HCT116 (cell line): ENCODE measurements around the gene THEM4. TPM values are rescaled to one million over a fixed set of nuclear protein-coding genes. Genes with fewer than 3 reads are reported as not detected.

Experiments
- ATAC-seq: fragments of 200-7000 bp; cut with Tn5 transposase; 2 replicates; pipeline ENCODE4 v1.9.1; 2020; ENCODE audit warnings: mild to moderate bottlenecking, moderate library complexity
- BruUV-seq: library from RNA; stranded (reverse); fragments of 400-500 nt; replicated peaks from 2 replicates; lab custom pipeline; 2021; lab: Mats Ljungman, UMichigan
- CTCF ChIA-PET: fragments of 300-600 bp; sonication (Branson Sonifier 250); formaldehyde crosslinking; loops from one replicate; lab custom pipeline; 2021; ENCODE audit warnings: antibody characterized with exemption; lab: Charles Lee
- POLR2A ChIA-PET: fragments of 300-600, 350-600 bp; sonication (Branson Sonifier 250); formaldehyde crosslinking; loops from one replicate; lab custom pipeline; 2021; ENCODE audit warnings: antibody characterized with exemption; lab: Charles Lee
- RAD21 ChIA-PET, 2 experiments: fragments of 300-600 bp; sonication (Branson Sonifier 250); formaldehyde crosslinking; loops; one replicate each; lab custom pipeline; 2023; ENCODE audit warnings: low total read pairs in 2 of 2; ENCODE audit not compliant: uncharacterized antibody in 2 of 2, unreplicated experiment in 2 of 2, low non-redundant PET in 1 of 2; lab: Charles Lee
- DNase-seq: peaks from one replicate; pipeline ENCODE4 v3.0.0-alpha.2; 2010; ENCODE audit warnings: low read depth, low spot score
- H2AFZ ChIP-seq: fragments of 200-600 bp; shearing (Covaris generic), sonication (generic); 2 replicates; pipeline ENCODE4 v1.6.1; 2017; ENCODE audit warnings: low read depth, mixed run types, mixed read lengths, antibody characterized with exemption, low read length; ENCODE audit not compliant: poor library complexity, severe bottlenecking
- H3K27ac ChIP-seq: 2 replicates; pipeline ENCODE4 v1.5.1; 2012; ENCODE audit warnings: low read depth, low read length
- H3K27me3 ChIP-seq: fragments of 200-600 bp; sonication (generic); 2 replicates; pipeline ENCODE4 v1.6.1; 2016; ENCODE audit warnings: mixed run types, low read length, mixed read lengths; ENCODE audit not compliant: insufficient read depth
- H3K36me3 ChIP-seq, 2 experiments: fragments of 200-500 bp in 1 of 2; fragments of 200-600 bp in 1 of 2; sonication (Bioruptor generic) in 1 of 2; sonication (generic) in 1 of 2; 2 replicates each; pipeline versions ENCODE4 v1.5.1 to v1.6.1; 2014 to 2016; ENCODE audit warnings: low read length in 2 of 2, inconsistent platforms in 1 of 2, mixed read lengths in 1 of 2, mixed run types in 1 of 2; ENCODE audit not compliant: insufficient read depth in 2 of 2, control insufficient read depth in 1 of 2
- H3K4me1 ChIP-seq, 2 experiments: fragments of 200-600 bp in 1 of 2; sonication (generic) in 1 of 2; 2 replicates each; pipeline versions ENCODE4 v1.5.1 to v1.6.1; 2012 to 2017; ENCODE audit warnings: low read length in 2 of 2, inconsistent platforms in 1 of 2, mild to moderate bottlenecking in 1 of 2, mixed read lengths in 1 of 2, mixed run types in 1 of 2, moderate library complexity in 1 of 2; ENCODE audit not compliant: insufficient read depth in 2 of 2, control insufficient read depth in 1 of 2
- H3K4me2 ChIP-seq: fragments of 200-600 bp; sonication (generic); 2 replicates; pipeline ENCODE4 v1.6.1; 2017; ENCODE audit warnings: mixed run types, low read length, mixed read lengths
- H3K4me3 ChIP-seq, 2 experiments: fragments of 200-600 bp in 1 of 2; sonication (generic) in 1 of 2; replicated peaks in 1 of 2; 2 replicates each; pipeline ENCODE4 v1.5.1; 2011 to 2016; ENCODE audit warnings: low read length in 2 of 2, control low read depth in 1 of 2, low read depth in 1 of 2, mild to moderate bottlenecking in 1 of 2, mixed read lengths in 1 of 2, mixed run types in 1 of 2
- H3K79me2 ChIP-seq: fragments of 200-600 bp; sonication (generic); 2 replicates; pipeline ENCODE4 v1.6.1; 2017; ENCODE audit warnings: mild to moderate bottlenecking, mixed run types, low read length, moderate library complexity, mixed read lengths; ENCODE audit not compliant: insufficient read depth
- H3K9ac ChIP-seq: fragments of 200-600 bp; sonication (generic); 2 replicates; pipeline ENCODE4 v1.6.1; 2016; ENCODE audit warnings: low read length, mixed read lengths
- H3K9me2 ChIP-seq: fragments of 200-600 bp; sonication (generic), shearing (Covaris generic); 2 replicates; pipeline ENCODE4 v1.6.1; 2017; ENCODE audit warnings: mixed run types, mild to moderate bottlenecking, moderate library complexity; ENCODE audit not compliant: insufficient read depth
- H3K9me3 ChIP-seq, 2 experiments: fragments of 200-500 bp in 1 of 2; fragments of 200-600 bp in 1 of 2; sonication (Bioruptor generic) in 1 of 2; sonication (generic) in 1 of 2; 2 replicates each; pipeline ENCODE4 v1.6.1; 2014 to 2017; ENCODE audit warnings: low read length in 2 of 2, mixed read lengths in 2 of 2, inconsistent platforms in 1 of 2, low read depth in 1 of 2, mild to moderate bottlenecking in 1 of 2, mixed run types in 1 of 2, moderate library complexity in 1 of 2; ENCODE audit not compliant: control insufficient read depth in 1 of 2, insufficient read depth in 1 of 2
- H4K20me1 ChIP-seq: fragments of 200-600 bp; sonication (generic), shearing (Covaris generic); 2 replicates; pipeline ENCODE4 v1.6.1; 2017; ENCODE audit warnings: mixed run types, mild to moderate bottlenecking, moderate library complexity; ENCODE audit not compliant: insufficient read depth
- ELF1 ChIP-seq: IDR thresholded peaks from 2 replicates; pipeline ENCODE4 v1.6.1; 2012; ENCODE audit warnings: low read depth, borderline replicate concordance
- EZH2 ChIP-seq: fragments of 200-600 bp; sonication (generic); IDR thresholded peaks from 2 replicates; pipeline ENCODE4 v1.6.1; 2017; ENCODE audit warnings: antibody characterized with exemption, mixed run types
- MAX ChIP-seq: IDR thresholded peaks from 2 replicates; pipeline ENCODE4 v1.6.1; 2012
- POLR2AphosphoS5 ChIP-seq: IDR thresholded peaks from 2 replicates; pipeline ENCODE4 v1.6.1; 2011; ENCODE audit warnings: mild to moderate bottlenecking, low read depth, low read length, moderate library complexity
- SP1 ChIP-seq: IDR thresholded peaks from 2 replicates; pipeline ENCODE4 v1.6.1; 2012; ENCODE audit warnings: low read depth
- SRF ChIP-seq: IDR thresholded peaks from 2 replicates; pipeline ENCODE4 v1.6.1; 2012; ENCODE audit warnings: low read depth
- YY1 ChIP-seq: IDR thresholded peaks from 2 replicates; pipeline ENCODE4 v1.6.1; 2011; ENCODE audit warnings: low read length, low read depth, moderate library complexity, mild to moderate bottlenecking; ENCODE audit not compliant: insufficient replicate concordance; ENCODE audit errors: extremely low read depth
- ZNF274 ChIP-seq: fragments of 200-500 bp; sonication (Bioruptor generic); IDR thresholded peaks from 2 replicates; pipeline ENCODE4 v1.6.1; 2014; ENCODE audit warnings: mild to moderate bottlenecking, low read depth, low read length, inconsistent platforms
- intact Hi-C: fragments of 100-400 bp; cut with micrococcal nuclease; formaldehyde crosslinking; loops from 2 replicates; pipeline ENCODE4 v1.10.0; 2022
- total RNA-seq: library from RNA; stranded (reverse); gene quantifications from one replicate; pipeline ENCODE4 v1.2.1, GENCODE V29; 2021; ENCODE audit not compliant: unreplicated experiment
- TF ChIP-seq, protein P1 (sequence below), 3 experiments: fragments of 200-600 bp in 1 of 3; sonication (generic) in 1 of 3; IDR thresholded peaks in 2 of 3; conservative IDR thresholded peaks in 1 of 3; 2 replicates each; pipeline ENCODE4 v1.5.1; 2012 to 2017; ENCODE audit warnings: low read depth in 2 of 3, low read length in 2 of 3, antibody characterized with exemption in 1 of 3, borderline replicate concordance in 1 of 3, control low read depth in 1 of 3, mild to moderate bottlenecking in 1 of 3, mixed read lengths in 1 of 3, mixed run types in 1 of 3, moderate library complexity in 1 of 3; ENCODE audit not compliant: insufficient read depth in 1 of 3

THEM4 gene
- total RNA-seq, 1 experiment from 2014 or later, result 17.0 TPM

GRCh38 chr1:151916726-151917370 is 7.5 kb upstream of the THEM4 start (continued):
- TF ChIP-seq, protein P1, sequence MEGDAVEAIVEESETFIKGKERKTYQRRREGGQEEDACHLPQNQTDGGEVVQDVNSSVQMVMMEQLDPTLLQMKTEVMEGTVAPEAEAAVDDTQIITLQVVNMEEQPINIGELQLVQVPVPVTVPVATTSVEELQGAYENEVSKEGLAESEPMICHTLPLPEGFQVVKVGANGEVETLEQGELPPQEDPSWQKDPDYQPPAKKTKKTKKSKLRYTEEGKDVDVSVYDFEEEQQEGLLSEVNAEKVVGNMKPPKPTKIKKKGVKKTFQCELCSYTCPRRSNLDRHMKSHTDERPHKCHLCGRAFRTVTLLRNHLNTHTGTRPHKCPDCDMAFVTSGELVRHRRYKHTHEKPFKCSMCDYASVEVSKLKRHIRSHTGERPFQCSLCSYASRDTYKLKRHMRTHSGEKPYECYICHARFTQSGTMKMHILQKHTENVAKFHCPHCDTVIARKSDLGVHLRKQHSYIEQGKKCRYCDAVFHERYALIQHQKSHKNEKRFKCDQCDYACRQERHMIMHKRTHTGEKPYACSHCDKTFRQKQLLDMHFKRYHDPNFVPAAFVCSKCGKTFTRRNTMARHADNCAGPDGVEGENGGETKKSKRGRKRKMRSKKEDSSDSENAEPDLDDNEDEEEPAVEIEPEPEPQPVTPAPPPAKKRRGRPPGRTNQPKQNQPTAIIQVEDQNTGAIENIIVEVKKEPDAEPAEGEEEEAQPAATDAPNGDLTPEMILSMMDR (IDR thresholded peaks at IDR 0.05 in 2 of 3, conservative IDR thresholded peaks at IDR 0.05 in 1 of 3; ENCODE audit: borderline replicate concordance in 1 of 3, insufficient read depth in 1 of 3, low read depth in 2 of 3, low read length in 2 of 3), result no peak
- no peak for TF ChIP-seq ELF1
- no peak for TF ChIP-seq EZH2

GRCh38 chr1:151915061-151915686 is 5.9 kb upstream of the THEM4 start:
- no peak overlapping the region for H2AFZ ChIP-seq
- intact Hi-C loops, result no loop called here
- no peaks in the 10 kb centered on the region for H3K9me3 ChIP-seq
- no peaks in the 10 kb centered on the region for H3K9me2 ChIP-seq
- POLR2A ChIA-PET, result no interaction called here
- no peaks in the 10 kb centered on the region for H3K36me3 ChIP-seq
- peaks cover 10 to 18% of the 10 kb centered on the region in 2 experiments for H3K4me1 ChIP-seq
- no peaks in the 10 kb centered on the region for H3K79me2 ChIP-seq
- no peaks in the 10 kb centered on the region for H4K20me1 ChIP-seq
- H3K4me3 ChIP-seq, result no peak overlapping the region
- DNase-seq (no peak), ATAC-seq (no peak)
- H3K9ac ChIP-seq, result no peak overlapping the region
- H3K27me3 ChIP-seq, result no peaks in the 10 kb centered on the region
- no peak overlapping the region for H3K27ac ChIP-seq
- RAD21 ChIA-PET, result no interaction called here
- no peak overlapping the region for H3K4me2 ChIP-seq
- no peak for TF ChIP-seq SP1
- no peak for TF ChIP-seq ZNF274
- TF ChIP-seq SRF, result no peak
- no peak for TF ChIP-seq EZH2
- no peak for TF ChIP-seq YY1
- TF ChIP-seq MAX, result no peak
- no peak for TF ChIP-seq POLR2AphosphoS5
- CTCF ChIA-PET, result no interaction called here
- BruUV-seq, result no TSS peak
